H1 (cell line): ENCODE data around the gene RPGR. TPM values are rescaled to one million over a fixed set of nuclear protein-coding genes. Genes with fewer than 3 reads are reported as not detected.

Experiments used
- CTCF ChIA-PET: fragments of 300-600 bp; sonication (Branson Sonifier 250); formaldehyde crosslinking; loops from one replicate; lab custom pipeline; 2021; ENCODE audit not compliant: partially characterized antibody; lab: Charles Lee
- POLR2A ChIA-PET: fragments of 300-600 bp; sonication (Branson Sonifier 250); formaldehyde crosslinking; loops from one replicate; lab custom pipeline; 2021; ENCODE audit warnings: inconsistent platforms; ENCODE audit not compliant: partially characterized antibody; lab: Charles Lee
- DNase-seq, 2 experiments: peaks; one replicate each; pipeline versions ENCODE4 v3.0.0 to v3.0.0-alpha.2; 2010 to 2022; ENCODE audit warnings: low spot score in 2 of 2, low read depth in 1 of 2, mixed read lengths in 1 of 2
- FAIRE-seq: peaks from 2 replicates; lab custom pipeline; 2011; peaks lifted over from hg19 to GRCh38; lab: Jason Lieb, UNC
- H2AFZ ChIP-seq: 2 replicates; pipeline ENCODE4 v1.8.1; 2012; ENCODE audit warnings: low read length, inconsistent platforms
- H2AK5ac ChIP-seq: 2 replicates; pipeline ENCODE4 v1.6.1; 2013; ENCODE audit warnings: low read depth, low read length
- H2BK120ac ChIP-seq: replicated peaks from 2 replicates; pipeline ENCODE3; 2013; ENCODE audit warnings: low read depth, low read length, inconsistent platforms
- H2BK12ac ChIP-seq: 2 replicates; pipeline ENCODE4 v1.6.1; 2013; ENCODE audit warnings: low read depth, low read length
- H2BK15ac ChIP-seq: 2 replicates; pipeline ENCODE4 v1.6.1; 2013; ENCODE audit warnings: low read length
- H2BK20ac ChIP-seq: 2 replicates; pipeline ENCODE4 v1.6.1; 2013; ENCODE audit warnings: low read length
- H2BK5ac ChIP-seq: 2 replicates; pipeline ENCODE4 v1.6.1; 2013; ENCODE audit warnings: low read depth, low read length
- H3K14ac ChIP-seq: 2 replicates; pipeline ENCODE4 v1.6.1; 2013; ENCODE audit warnings: inconsistent platforms; ENCODE audit not compliant: insufficient read length
- H3K18ac ChIP-seq: 2 replicates; pipeline ENCODE4 v1.6.1; 2013; ENCODE audit warnings: low read length; ENCODE audit errors: extremely low read depth
- H3K23ac ChIP-seq: 2 replicates; pipeline ENCODE4 v1.6.1; 2013; ENCODE audit warnings: inconsistent platforms; ENCODE audit not compliant: insufficient read length
- H3K23me2 ChIP-seq: 2 replicates; pipeline ENCODE4 v1.6.1; 2013; ENCODE audit warnings: low read depth, low read length
- H3K27ac ChIP-seq: 2 replicates; pipeline ENCODE4 v1.6.1; 2011; ENCODE audit warnings: low read depth, low read length, inconsistent platforms
- H3K27me3 ChIP-seq, 4 experiments: replicated peaks in 1 of 4; 1 replicate in 1 of 4; 2 replicates in 3 of 4; pipeline versions ENCODE4 v1.6.1 to v1.8.1; 2011 to 2013; ENCODE audit warnings: low read length in 3 of 4, mild to moderate bottlenecking in 3 of 4, inconsistent platforms in 2 of 4, mixed read lengths in 2 of 4, moderate library complexity in 1 of 4; ENCODE audit not compliant: control insufficient read depth in 3 of 4, insufficient read depth in 3 of 4; ENCODE audit errors: extremely low read depth in 1 of 4
- H3K36me3 ChIP-seq, 4 experiments: 2 replicates each; pipeline versions ENCODE4 v1.6.1 to v1.8.1; 2011 to 2013; ENCODE audit warnings: mild to moderate bottlenecking in 4 of 4, low read length in 3 of 4, moderate library complexity in 2 of 4, control low read depth in 1 of 4, inconsistent platforms in 1 of 4; ENCODE audit not compliant: insufficient read depth in 4 of 4, control insufficient read depth in 2 of 4
- H3K4ac ChIP-seq: replicated peaks from 2 replicates; pipeline ENCODE3; 2013; ENCODE audit warnings: low read length, low read depth, mixed read lengths, inconsistent platforms; ENCODE audit not compliant: insufficient read length
- H3K4me1 ChIP-seq, 4 experiments: replicated peaks in 1 of 4; 1 replicate in 1 of 4; 2 replicates in 3 of 4; pipeline versions ENCODE4 v1.6.1 to v1.8.1; 2011 to 2013; ENCODE audit warnings: low read length in 3 of 4, inconsistent platforms in 2 of 4, mixed read lengths in 1 of 4; ENCODE audit not compliant: insufficient read depth in 4 of 4, control insufficient read depth in 3 of 4
- H3K4me2 ChIP-seq, 2 experiments: 2 replicates each; pipeline versions ENCODE4 v1.6.1 to v1.8.1; 2011 to 2013; ENCODE audit warnings: low read depth in 2 of 2, low read length in 2 of 2, control low read depth in 1 of 2, inconsistent platforms in 1 of 2, mild to moderate bottlenecking in 1 of 2; ENCODE audit not compliant: insufficient read depth in 1 of 2
- H3K4me3 ChIP-seq, 4 experiments: fragments of 200-600, 300-600 bp in 1 of 4; sonication (generic), shearing (Covaris generic), sonication (Bioruptor Twin) in 1 of 4; 2 replicates each; pipeline versions ENCODE4 v1.5.1 to v1.8.1; 2011 to 2016; ENCODE audit warnings: low read length in 4 of 4, low read depth in 3 of 4, control low read depth in 2 of 4, inconsistent platforms in 2 of 4, mild to moderate bottlenecking in 2 of 4, mixed read lengths in 1 of 4, moderate library complexity in 1 of 4; ENCODE audit not compliant: insufficient read depth in 2 of 4; ENCODE audit errors: extremely low read depth in 1 of 4
- H3K56ac ChIP-seq: replicated peaks from 2 replicates; pipeline ENCODE3; 2013; ENCODE audit warnings: low read depth, mild to moderate bottlenecking, mixed read lengths, low read length, inconsistent platforms; ENCODE audit not compliant: insufficient read length
- H3K79me1 ChIP-seq: 2 replicates; pipeline ENCODE4 v1.6.1; 2013; ENCODE audit warnings: low read depth, low read length, control low read depth
- H3K79me2 ChIP-seq, 2 experiments: 2 replicates each; pipeline versions ENCODE4 v1.6.1 to v1.8.1; 2012 to 2013; ENCODE audit warnings: low read length in 2 of 2, mild to moderate bottlenecking in 2 of 2, inconsistent platforms in 1 of 2; ENCODE audit not compliant: insufficient read depth in 2 of 2, control insufficient read depth in 1 of 2
- H3K9ac ChIP-seq, 4 experiments: replicated peaks in 1 of 4; 1 replicate in 1 of 4; 2 replicates in 3 of 4; pipeline versions ENCODE4 v1.6.1 to v1.8.1; 2011 to 2013; ENCODE audit warnings: low read depth in 3 of 4, low read length in 3 of 4, control low read depth in 2 of 4, mild to moderate bottlenecking in 2 of 4, moderate library complexity in 2 of 4, inconsistent platforms in 1 of 4; ENCODE audit errors: extremely low read depth in 1 of 4
- H3K9me3 ChIP-seq, 2 experiments: 2 replicates each; pipeline versions ENCODE4 v1.6.1 to v1.8.1; 2012 to 2013; ENCODE audit warnings: mild to moderate bottlenecking in 2 of 2, moderate library complexity in 2 of 2, control low read depth in 1 of 2, inconsistent platforms in 1 of 2, low read depth in 1 of 2, low read length in 1 of 2, mixed read lengths in 1 of 2; ENCODE audit not compliant: insufficient read depth in 2 of 2
- H4K20me1 ChIP-seq, 2 experiments: replicated peaks in 1 of 2; 2 replicates each; pipeline versions ENCODE3 to v1.8.1; 2011 to 2013; ENCODE audit warnings: inconsistent platforms in 2 of 2, low read length in 2 of 2, mild to moderate bottlenecking in 1 of 2; ENCODE audit not compliant: insufficient read depth in 2 of 2, control insufficient read depth in 1 of 2
- H4K5ac ChIP-seq: 2 replicates; pipeline ENCODE4 v1.6.1; 2013; ENCODE audit warnings: low read length, low read depth, mixed read lengths, inconsistent platforms; ENCODE audit not compliant: insufficient read length
- H4K8ac ChIP-seq: 2 replicates; pipeline ENCODE4 v1.8.0; 2013; ENCODE audit warnings: mild to moderate bottlenecking, moderate library complexity, low read length, inconsistent platforms; ENCODE audit not compliant: insufficient read depth; ENCODE audit errors: extremely low read depth
- H4K91ac ChIP-seq: replicated peaks from 2 replicates; pipeline ENCODE3; 2013; ENCODE audit warnings: low read length, mixed read lengths, inconsistent platforms; ENCODE audit not compliant: insufficient read length
- SUZ12 ChIP-seq: fragments of 200-600 bp; sonication (generic); IDR thresholded peaks from 2 replicates; pipeline ENCODE4 v1.6.1; 2012; ENCODE audit warnings: mild to moderate bottlenecking, inconsistent platforms, low read length, moderate library complexity, mixed read lengths
- WGBS, 2 experiments: shearing (Covaris generic) in 1 of 2; methylation state at CpG; one replicate each; pipeline versions ENCODE4 v1.1.6 to v1.1.7; 2013 to 2015; ENCODE audit warnings: low lambda C conversion rate in 2 of 2, mixed read lengths in 2 of 2, inconsistent platforms in 1 of 2, low coverage in 1 of 2, missing lambda C conversion rate in 1 of 2; ENCODE audit not compliant: insufficient replicate concordance in 2 of 2, insufficient coverage in 1 of 2, insufficient read length in 1 of 2; ENCODE audit errors: extremely low coverage in 1 of 2, missing lambda C conversion rate in 1 of 2; 5-methylcytosine and 5-hydroxymethylcytosine counted together
- polyA plus RNA-seq, 7 experiments: library from polyadenylated mRNA; depleted of rRNA in 3 of 7; stranded (reverse) in 5 of 7; unstranded in 2 of 7; fragments of >200 nt in 5 of 7; fragments of 200-250 nt in 2 of 7; gene quantifications; 1 replicate in 5 of 7; 2 replicates in 1 of 7; 4 replicates in 1 of 7; pipeline versions ENCODE4 v1.2.1 to v1.2.3, GENCODE V29; 2011 to 2013; ENCODE audit warnings: missing spikeins in 2 of 7, mixed read lengths in 2 of 7
- total RNA-seq: library from RNA; stranded (reverse); fragmentation: NEBNext Ultra II Directional; extraction: Animal tissue kit (Norgen Biotek cat#: 25700); gene quantifications from 2 replicates; pipeline ENCODE4 v1.2.1, GENCODE V29; 2021

Gene RPGR
- total and polyA plus RNA-seq, 2 of the 8 experiments (the other 6 are each of a cell fraction or from before 2014, with no cell fraction given), result 1.6 to 10.0 TPM

- Histone ChIP-seq H2BK12ac (no peak overlapping the region), H4K20me1 (no peaks in the 10 kb centered on the region), H2BK15ac (no peak overlapping the region), H3K4ac (no peak overlapping the region), H3K18ac (no peak overlapping the region), H3K23ac (no peak overlapping the region), H2AK5ac (no peak overlapping the region), H3K27me3 (no peaks in the 10 kb centered on the region), H2BK20ac (no peak overlapping the region), H3K79me2 (no peaks in the 10 kb centered on the region), H3K79me1 (no peaks in the 10 kb centered on the region), H4K5ac (no peak overlapping the region), H2BK5ac (no peak overlapping the region), H3K4me2 (no peak overlapping the region), H3K36me3 (peaks cover 0 to 3% (median 0%) of the 10 kb centered on the region in 4 experiments; a peak in 2 of 8 replicates), H4K8ac (no peak overlapping the region), H3K4me1 (no peaks in the 10 kb centered on the region), H3K4me3 (no peak overlapping the region), H3K56ac (no peak overlapping the region), H2AFZ (no peak overlapping the region), H2BK120ac (no peak overlapping the region), H4K91ac (no peak overlapping the region), H3K23me2 (no peaks in the 10 kb centered on the region), H3K9ac (no peak overlapping the region), H3K9me3 (no peaks in the 10 kb centered on the region), H3K14ac (no peak overlapping the region), H3K27ac (no peak overlapping the region)
- ChIA-PET CTCF (no interaction called here), POLR2A (no interaction called here)
- no peak for DNase-seq
- no peak for TF ChIP-seq SUZ12
- FAIRE-seq, result no peak
- WGBS, 2 experiments, result 88% methylated on average over 4 of the region's 4 CpGs; no CpG with 5 or more reads in 1 of the 2 experiments
These were observed 14.1 kb downstream of the RPGR start for GRCh38 chrX:38313190-38313589.
